GM12878 (cell line): Measurements from ENCODE around the gene STAT5B. TPM values are rescaled to one million over a fixed set of nuclear protein-coding genes. Genes with fewer than 3 reads are reported as not detected.

ENCODE experiments used
- ATAC-seq: fragments of 200-7000 bp; cut with Tn5 transposase; 3 replicates; pipeline ENCODE4 v1.9.1; 2020; ENCODE audit warnings: mild to moderate bottlenecking, moderate library complexity
- BruUV-seq: library from RNA; stranded (reverse); fragments of 400-500 nt; replicated peaks from 2 replicates; lab custom pipeline; 2021; lab: Mats Ljungman, UMichigan
- CTCF ChIA-PET: fragments of 300-600 bp; sonication (Branson Sonifier 250); formaldehyde crosslinking; extraction: SDS; loops from one replicate; lab custom pipeline; 2021; ENCODE audit warnings: inconsistent platforms; lab: Yijun Ruan, JAX
- POLR2A ChIA-PET: fragments of 350-600 bp; formaldehyde crosslinking; extraction: SDS; loops from one replicate; lab custom pipeline; 2021; ENCODE audit warnings: inconsistent platforms; lab: Charles Lee
- RAD21 ChIA-PET: fragments of 300-600 bp; sonication (Branson Sonifier 250); formaldehyde crosslinking; loops from one replicate; lab custom pipeline; 2023; ENCODE audit warnings: antibody characterized with exemption; ENCODE audit not compliant: unreplicated experiment; lab: Charles Lee
- SMC1A ChIA-PET: fragments of 300-600 bp; sonication (Branson Sonifier 250); formaldehyde crosslinking; loops from one replicate; lab custom pipeline; 2023; ENCODE audit not compliant: unreplicated experiment, uncharacterized antibody; lab: Charles Lee
- DNase-seq: peaks from one replicate; pipeline ENCODE4 v3.0.0-alpha.2; 2011; ENCODE audit warnings: low read depth, low spot score
- FAIRE-seq: peaks from 3 replicates; lab custom pipeline; 2011; peaks lifted over from hg19 to GRCh38; lab: Jason Lieb, UNC
- H2AFZ ChIP-seq: 2 replicates; pipeline ENCODE4 v1.6.0; 2011; ENCODE audit warnings: low read depth, low read length, control low read depth; ENCODE audit not compliant: control insufficient read depth
- H3K27ac ChIP-seq: 2 replicates; pipeline ENCODE4 v1.5.1; 2011; ENCODE audit warnings: control low read depth; ENCODE audit not compliant: control insufficient read depth, insufficient read depth
- H3K27me3 ChIP-seq, 2 experiments: replicated peaks in 1 of 2; 2 replicates each; pipeline versions ENCODE4 v1.6.0 to v1.6.1; 2011; ENCODE audit warnings: low read length in 1 of 2; ENCODE audit not compliant: control insufficient read depth in 2 of 2, insufficient read depth in 2 of 2
- H3K36me3 ChIP-seq, 2 experiments: 2 replicates each; pipeline ENCODE4 v1.5.1; 2011; ENCODE audit warnings: low read length in 1 of 2; ENCODE audit not compliant: control insufficient read depth in 2 of 2, insufficient read depth in 2 of 2
- H3K4me1 ChIP-seq: 2 replicates; pipeline ENCODE4 v1.6.1; 2011; ENCODE audit warnings: mild to moderate bottlenecking, low read length, moderate library complexity, mixed read lengths; ENCODE audit not compliant: control insufficient read depth, insufficient read depth
- H3K4me2 ChIP-seq: 2 replicates; pipeline ENCODE4 v1.6.0; 2011; ENCODE audit warnings: control low read depth; ENCODE audit not compliant: control insufficient read depth, insufficient read depth
- H3K4me3 ChIP-seq: fragments of 200-600 bp; sonication (generic); 2 replicates; pipeline ENCODE4 v1.5.1; 2016
- H3K79me2 ChIP-seq: 2 replicates; pipeline ENCODE4 v1.6.0; 2011; ENCODE audit warnings: low read length; ENCODE audit not compliant: control insufficient read depth, insufficient read depth
- H3K9ac ChIP-seq: 2 replicates; pipeline ENCODE4 v1.8.0; 2011; ENCODE audit warnings: low read length, control low read depth, mixed read lengths; ENCODE audit not compliant: control insufficient read depth, insufficient read depth
- H3K9me3 ChIP-seq: replicated peaks from 3 replicates; pipeline ENCODE4 v1.5.1; 2011; ENCODE audit warnings: mild to moderate bottlenecking, low read length; ENCODE audit not compliant: control insufficient read depth, insufficient read depth
- H4K20me1 ChIP-seq: 2 replicates; pipeline ENCODE4 v1.6.0; 2011; ENCODE audit not compliant: control insufficient read depth, insufficient read depth
- RAD21 ChIP-seq: IDR thresholded peaks from 2 replicates; pipeline ENCODE4 v1.6.1; 2011; ENCODE audit warnings: mild to moderate bottlenecking, low read depth, low read length, moderate library complexity; ENCODE audit not compliant: insufficient read depth
- WGBS: methylation state at CpG from one replicate; pipeline ENCODE4 v1.1.6; 2016; ENCODE audit warnings: low lambda C conversion rate; ENCODE audit not compliant: insufficient replicate concordance, insufficient coverage; ENCODE audit errors: missing lambda C conversion rate; 5-methylcytosine and 5-hydroxymethylcytosine counted together
- in situ Hi-C: fragments of 300-500 bp; cut with MboI; formaldehyde crosslinking; loops from 9 replicates; pipeline ENCODE4 v1.14.3; 2018; ENCODE audit warnings: mixed read lengths
- intact Hi-C: fragments of 100-400 bp; cut with micrococcal nuclease; formaldehyde crosslinking; loops from one replicate; pipeline ENCODE4 v1.14.2; 2022; ENCODE audit not compliant: unreplicated experiment
- polyA plus RNA-seq, 11 experiments: library from polyadenylated mRNA; depleted of rRNA in 4 of 11; unstranded in 6 of 11; stranded (reverse) in 5 of 11; fragments of >200 nt; fragmentation: Nextera tagmentation in 4 of 11; fragmentation: Illumina TruSeq in 1 of 11; extraction: Ambion mirVana in 4 of 11; extraction: Trizol in 1 of 11; gene quantifications; 1 replicate in 1 of 11; 2 replicates in 10 of 11; pipeline versions ENCODE4 v1.2.1 to v1.2.3, GENCODE V29; 2011 to 2016; ENCODE audit warnings: inconsistent platforms in 2 of 11, missing spikeins in 2 of 11, low read depth in 1 of 11
- total RNA-seq, 4 experiments: library from RNA; depleted of rRNA in 3 of 4; stranded (reverse); fragments of >200 nt in 3 of 4; fragmentation: Illumina TruSeq in 1 of 4; extraction: Trizol in 1 of 4; gene quantifications; 2 replicates each; pipeline versions ENCODE4 v1.2.1 to v1.2.3, GENCODE V29; 2013 to 2021
- TF ChIP-seq, protein P1 (sequence below): fragments of 450-650 bp; IDR thresholded peaks from 2 replicates; pipeline ENCODE4 v1.6.1; 2017; ENCODE audit warnings: mild to moderate bottlenecking, moderate library complexity

STAT5B gene
- total and polyA plus RNA-seq, 10 of the 15 experiments (the other 5 are each of a cell fraction or from before 2014, with no cell fraction given): 11.0 to 69.6 (median 46.7) TPM

DNA sequence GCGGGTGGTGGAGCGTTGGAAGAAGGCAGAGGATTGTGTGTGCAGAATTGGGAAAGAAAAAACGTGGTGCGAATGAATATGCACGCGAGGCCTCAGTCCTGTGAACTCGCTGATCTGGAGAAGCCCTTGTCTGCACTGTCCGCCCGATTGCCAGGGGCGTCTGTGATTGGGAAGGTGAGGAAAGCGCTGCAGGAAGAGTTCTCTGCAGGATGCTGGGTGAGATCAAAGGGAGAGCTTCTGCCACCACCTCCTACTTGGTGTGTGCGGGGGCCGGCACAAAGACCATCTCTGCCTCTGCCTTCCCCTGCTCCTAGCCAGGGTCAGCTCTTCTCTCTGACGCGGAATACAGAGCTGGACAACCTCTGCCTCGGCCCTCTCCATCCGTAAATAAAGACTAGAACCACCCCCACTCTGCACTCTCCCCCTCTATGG is 120.6 kb downstream of the STAT5B start:
- no TSS peak for BruUV-seq
- Histone ChIP-seq H2AFZ (no peak overlapping the region), H3K4me3 (peak overlapping the region; percentile 61; the same call in 1 of the 2 replicates), H3K4me2 (peak overlapping the region; percentile 76), H3K79me2 (peaks cover 36% of the 10 kb centered on the region), H4K20me1 (no peaks in the 10 kb centered on the region), H3K9ac (no peak overlapping the region; the same call in 1 of the 2 replicates), H3K27ac (no peak overlapping the region), H3K27me3 (no peaks in the 10 kb centered on the region), H3K9me3 (no peaks in the 10 kb centered on the region), H3K36me3 (0 out of 4 replicates have a peak, but pooled peaks cover 0 to 4% of the 10 kb centered on the region in 2 experiments), H3K4me1 (peaks cover 5% of the 10 kb centered on the region)
- TF ChIP-seq RAD21: no peak
- TF ChIP-seq, protein P1, sequence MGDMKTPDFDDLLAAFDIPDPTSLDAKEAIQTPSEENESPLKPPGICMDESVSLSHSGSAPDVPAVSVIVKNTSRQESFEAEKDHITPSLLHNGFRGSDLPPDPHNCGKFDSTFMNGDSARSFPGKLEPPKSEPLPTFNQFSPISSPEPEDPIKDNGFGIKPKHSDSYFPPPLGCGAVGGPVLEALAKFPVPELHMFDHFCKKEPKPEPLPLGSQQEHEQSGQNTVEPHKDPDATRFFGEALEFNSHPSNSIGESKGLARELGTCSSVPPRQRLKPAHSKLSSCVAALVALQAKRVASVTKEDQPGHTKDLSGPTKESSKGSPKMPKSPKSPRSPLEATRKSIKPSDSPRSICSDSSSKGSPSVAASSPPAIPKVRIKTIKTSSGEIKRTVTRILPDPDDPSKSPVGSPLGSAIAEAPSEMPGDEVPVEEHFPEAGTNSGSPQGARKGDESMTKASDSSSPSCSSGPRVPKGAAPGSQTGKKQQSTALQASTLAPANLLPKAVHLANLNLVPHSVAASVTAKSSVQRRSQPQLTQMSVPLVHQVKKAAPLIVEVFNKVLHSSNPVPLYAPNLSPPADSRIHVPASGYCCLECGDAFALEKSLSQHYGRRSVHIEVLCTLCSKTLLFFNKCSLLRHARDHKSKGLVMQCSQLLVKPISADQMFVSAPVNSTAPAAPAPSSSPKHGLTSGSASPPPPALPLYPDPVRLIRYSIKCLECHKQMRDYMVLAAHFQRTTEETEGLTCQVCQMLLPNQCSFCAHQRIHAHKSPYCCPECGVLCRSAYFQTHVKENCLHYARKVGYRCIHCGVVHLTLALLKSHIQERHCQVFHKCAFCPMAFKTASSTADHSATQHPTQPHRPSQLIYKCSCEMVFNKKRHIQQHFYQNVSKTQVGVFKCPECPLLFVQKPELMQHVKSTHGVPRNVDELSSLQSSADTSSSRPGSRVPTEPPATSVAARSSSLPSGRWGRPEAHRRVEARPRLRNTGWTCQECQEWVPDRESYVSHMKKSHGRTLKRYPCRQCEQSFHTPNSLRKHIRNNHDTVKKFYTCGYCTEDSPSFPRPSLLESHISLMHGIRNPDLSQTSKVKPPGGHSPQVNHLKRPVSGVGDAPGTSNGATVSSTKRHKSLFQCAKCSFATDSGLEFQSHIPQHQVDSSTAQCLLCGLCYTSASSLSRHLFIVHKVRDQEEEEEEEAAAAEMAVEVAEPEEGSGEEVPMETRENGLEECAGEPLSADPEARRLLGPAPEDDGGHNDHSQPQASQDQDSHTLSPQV: no peak
- ChIA-PET RAD21 (no interaction called here), SMC1A (interaction anchor here (0.7 to 1.3 kb wide), 2 partner anchors 26 to 187 kb away, joined by 3 to 4 read pairs; no protein-coding TSS in a partner anchor), CTCF (interaction anchor here (2.6 kb wide), 1 partner anchor 26 kb away, joined by 9 read pairs; the partner anchor contains the start of gene KCNH4), POLR2A (interaction anchor here (0.6 to 2.2 kb wide), 3 partner anchors 11 to 23 kb away, joined by 3 to 6 read pairs (median 3); no protein-coding TSS in a partner anchor)
- intact Hi-C loops: no loop called here
- in situ Hi-C loops: no loop called here
- 71% methylated on average over 17 of the region's 17 CpGs for WGBS
- DNase-seq (no peak), FAIRE-seq (no peak), ATAC-seq (no peak)
